Suprapubic skin (tissue), 3 donors: Measurements from ENCODE around the gene MUS81.

Experiments
- CTCF ChIP-seq, 2 donors: fragments of 200-600 bp in 1 of 2; fragments of 450-650 bp in 1 of 2; sonication (generic) in 1 of 2; IDR thresholded peaks; one replicate each; pipeline ENCODE4 v1.5.1; 2016 to 2019; ENCODE audit warnings: antibody characterized with exemption in 2 of 2, mild to moderate bottlenecking in 1 of 2, moderate library complexity in 1 of 2
- EP300 ChIP-seq: sonication (generic); formaldehyde crosslinking; IDR thresholded peaks from one replicate; pipeline ENCODE4 v1.6.1; 2017; ENCODE audit warnings: antibody characterized with exemption

DNA sequence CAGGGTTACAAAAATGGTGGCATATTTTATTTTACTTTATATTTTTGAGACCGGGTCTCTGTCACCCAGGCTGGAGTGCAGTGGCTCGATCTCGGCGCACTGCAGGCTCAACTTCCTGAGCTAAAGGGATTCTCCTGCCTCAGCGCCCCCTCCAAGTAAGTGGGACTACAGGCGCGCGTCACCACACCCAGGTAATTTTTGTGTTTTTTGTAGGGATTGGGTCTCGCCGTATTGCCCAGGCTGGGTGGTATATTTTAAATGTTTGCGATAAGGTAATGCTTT lies 40.6 kb downstream of the MUS81 start:
- TF ChIP-seq EP300 (no peak), CTCF (IDR thresholded peaks at IDR 0.05) (no peak)
